GM12891 (cell line): ENCODE data around the gene ENTPD8.

Source experiments
- POLR2AphosphoS5 ChIP-seq: IDR thresholded peaks from 2 replicates; pipeline ENCODE4 v1.6.1; 2011; ENCODE audit warnings: low read depth, low read length, control low read depth
- SPI1 ChIP-seq: IDR thresholded peaks from 2 replicates; pipeline ENCODE4 v1.6.1; 2011; ENCODE audit warnings: low read depth, low read length, control low read depth
- TAF1 ChIP-seq: IDR thresholded peaks from 2 replicates; pipeline ENCODE4 v1.6.1; 2011; ENCODE audit warnings: low read depth, low read length, control low read depth

DNA sequence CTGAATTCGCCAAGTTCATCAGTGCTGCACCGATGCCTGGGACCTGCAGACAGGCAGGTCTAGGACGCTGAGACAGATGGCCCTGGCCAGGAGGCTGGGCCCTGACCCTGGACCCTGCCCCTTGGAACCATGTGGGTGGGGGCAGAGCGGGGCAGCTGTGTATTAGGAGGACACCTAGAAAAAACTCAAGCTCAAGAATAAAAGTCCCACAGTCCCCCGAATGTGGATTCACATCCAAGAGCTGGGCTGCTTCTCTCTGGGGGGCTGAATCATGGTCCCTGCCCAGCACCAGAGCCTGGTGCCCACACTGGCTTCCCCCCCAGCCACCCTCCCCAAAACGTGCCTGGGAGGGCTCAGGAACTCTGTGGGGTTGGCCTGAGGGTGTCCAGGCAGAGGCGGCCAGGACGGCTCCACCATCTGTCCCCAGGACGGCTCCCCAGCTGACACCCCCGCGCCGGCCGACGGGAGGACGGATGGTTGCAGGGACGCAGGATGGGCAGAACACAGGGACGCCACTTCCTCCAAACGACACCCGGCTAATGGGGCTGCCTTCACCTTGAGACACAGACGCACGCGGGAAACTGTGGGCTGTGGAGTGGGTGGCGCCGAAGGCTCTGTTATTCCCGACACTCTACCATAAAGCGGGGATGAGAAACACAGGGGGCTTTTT is 53.1 kb downstream of the ENTPD8 start:
- TF ChIP-seq POLR2AphosphoS5 (no peak), TAF1 (no peak), SPI1 (no peak)
